GF-D8 (cell line): ENCODE measurements around the gene MAP4K3.
"Not testable (repeated sequence)": the region's sequence is repeated elsewhere in the genome, so short reads cannot be mapped to it uniquely, and the experiment has no call there.

Experiments
- DNase-seq: peaks from one replicate; lab custom pipeline; 2025; lab: John Stamatoyannopoulos, UW

Gene MAP4K3

GRCh38 chr2:39408351-39409136 lies 28.5 kb downstream of the MAP4K3 start:
- no peak for DNase-seq

- DNase-seq, result no peak
These were observed 29.4 kb downstream of the MAP4K3 start for GRCh38 chr2:39407516-39408296.

GRCh38 chr2:39405364-39405763 lies 31.7 kb downstream of the MAP4K3 start:
- DNase-seq, result no peak

DNA sequence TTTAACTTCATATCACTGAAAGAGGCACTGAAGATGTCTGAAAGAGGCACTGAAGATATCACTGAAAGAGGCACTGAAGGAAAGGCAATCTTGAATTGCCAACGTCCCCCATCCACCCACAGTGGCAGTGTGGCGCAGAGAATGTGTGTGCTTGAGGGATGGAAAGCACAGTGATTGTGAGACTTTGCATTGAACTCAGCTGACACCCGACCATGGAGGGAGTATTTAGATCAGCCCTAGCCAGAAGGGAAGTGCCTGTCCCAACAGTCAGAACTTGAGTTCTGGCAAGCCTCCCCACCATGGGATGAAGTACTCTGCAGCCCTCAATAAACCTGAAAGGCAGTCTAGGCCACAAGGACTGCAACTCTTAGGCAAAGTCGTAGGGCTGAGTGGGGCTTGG lies 33.8 kb downstream of the MAP4K3 start:
- DNase-seq, result no peak

GRCh38 chr2:39401319-39401718 lies 35.8 kb downstream of the MAP4K3 start:
- DNase-seq, result no peak

DNA sequence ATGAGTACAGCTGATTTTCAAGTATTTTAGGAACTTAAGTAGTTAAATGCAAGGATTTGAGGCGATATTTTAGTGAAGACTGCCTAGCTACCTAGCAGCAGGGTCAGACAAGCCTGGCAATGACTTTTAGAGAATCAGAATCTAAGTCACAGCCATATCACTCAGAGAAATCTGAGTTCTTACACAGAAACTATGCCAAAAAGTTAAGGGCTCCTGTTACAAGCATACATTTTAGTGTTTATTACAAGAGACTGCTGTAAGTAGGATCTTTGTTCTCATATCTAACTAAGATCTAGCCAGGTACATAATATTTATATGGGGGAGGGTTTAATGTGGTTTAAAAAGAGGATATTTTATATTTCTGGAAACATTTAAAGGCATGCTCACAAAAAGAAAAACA lies 37.5 kb downstream of the MAP4K3 start:
- no peak for DNase-seq

GRCh38 chr2:39395313-39395712 lies 41.8 kb downstream of the MAP4K3 start:
- DNase-seq, result no peak

GRCh38 chr2:39394516-39394961 lies 42.5 kb downstream of the MAP4K3 start:
- DNase-seq, result no peak

DNA sequence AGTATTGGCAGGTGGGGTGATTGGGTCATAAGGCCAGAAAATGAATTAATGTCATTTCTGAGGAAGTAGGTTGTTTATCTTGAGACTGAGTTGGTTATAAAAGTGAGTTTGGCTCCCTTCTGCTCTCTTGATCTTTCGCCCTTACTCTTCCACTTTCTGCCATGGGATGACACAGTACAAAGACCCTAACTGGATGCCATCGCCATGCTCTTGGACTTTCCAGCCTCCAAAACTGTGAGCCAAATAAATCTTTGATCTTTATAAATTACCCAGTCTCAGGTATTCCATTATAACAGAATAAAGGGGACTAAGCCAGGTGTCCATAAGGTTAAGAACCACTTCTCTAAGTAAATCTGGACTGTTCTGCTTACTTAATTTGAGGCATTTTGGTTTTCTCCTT lies 44.4 kb downstream of the MAP4K3 start:
- no peak for DNase-seq

- no peak for DNase-seq
These were observed 46.9 kb downstream of the MAP4K3 start for GRCh38 chr2:39390216-39390615.

- DNase-seq, result no peak
These were observed 51.0 kb downstream of the MAP4K3 start for GRCh38 chr2:39386064-39386463.

- no peak for DNase-seq
These were observed 51.9 kb downstream of the MAP4K3 start for GRCh38 chr2:39385172-39385571.

DNA sequence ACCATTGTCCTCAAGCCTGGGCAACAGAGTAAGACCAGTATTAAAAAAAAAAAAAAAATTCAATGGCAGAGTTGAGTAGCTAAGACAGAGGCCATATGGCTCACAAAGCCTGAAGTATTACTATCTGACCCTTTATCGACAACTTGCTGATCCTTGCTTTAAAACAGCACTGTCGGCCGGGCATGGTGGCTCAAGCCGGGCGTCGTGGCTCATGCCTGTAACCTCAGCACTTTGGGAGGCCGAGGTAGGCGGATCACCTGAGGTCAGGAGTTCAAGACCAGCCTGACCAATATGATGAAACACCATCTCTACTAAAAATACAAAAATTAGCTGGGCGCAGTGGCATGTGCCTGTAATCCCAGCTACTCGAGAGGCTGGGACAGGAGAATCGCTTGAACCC lies 53.0 kb downstream of the MAP4K3 start:
- not testable (repeated sequence) for DNase-seq

DNA sequence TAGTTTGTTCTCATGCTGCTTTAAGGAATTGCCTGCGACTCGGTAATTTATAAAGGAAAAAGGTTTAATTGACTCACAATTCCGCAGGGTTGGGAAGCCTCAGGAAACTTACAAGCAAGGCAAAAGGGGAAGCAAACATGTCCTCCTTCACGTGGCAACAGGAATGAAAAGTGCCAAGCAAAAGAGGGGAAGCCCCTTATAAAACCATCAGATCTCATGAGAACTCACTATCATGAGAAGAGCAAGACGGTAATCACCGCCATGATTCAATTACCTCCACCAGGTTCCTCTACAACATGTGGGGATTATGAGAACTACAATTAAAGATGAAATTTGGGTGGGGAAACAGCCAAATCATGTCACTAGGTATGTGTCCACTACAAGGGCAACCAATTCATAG lies 53.9 kb downstream of the MAP4K3 start:
- no peak for DNase-seq

GRCh38 chr2:39381653-39382052 lies 55.4 kb downstream of the MAP4K3 start:
- DNase-seq, result no peak

DNA sequence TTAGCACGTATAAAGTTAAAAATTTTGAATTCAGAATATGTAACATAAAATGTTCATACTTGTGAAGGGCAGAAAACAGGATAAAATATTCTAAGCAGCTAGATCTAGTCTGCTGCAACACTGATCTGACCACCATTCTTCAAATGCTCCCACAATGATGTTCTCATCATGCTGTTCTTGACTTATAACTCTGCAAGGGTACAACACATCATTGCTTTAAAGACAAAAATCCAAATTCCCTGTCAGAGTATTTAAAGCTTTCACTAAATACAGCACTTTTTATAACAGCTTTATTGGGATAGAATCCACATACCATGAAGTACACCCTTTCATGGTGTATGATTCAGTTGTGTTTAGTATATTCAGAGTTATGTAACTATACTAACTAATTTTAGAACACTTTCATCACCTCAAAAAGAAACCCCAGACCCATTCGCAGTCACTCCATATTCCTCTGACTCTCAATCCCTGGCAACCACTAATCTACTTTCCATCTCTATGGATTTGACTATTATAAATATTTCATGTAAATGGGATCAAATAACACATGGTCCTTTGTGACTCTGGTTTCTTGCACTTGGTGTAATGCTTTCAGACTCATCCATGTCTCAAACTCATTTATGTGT lies 56.4 kb downstream of the MAP4K3 start:
- DNase-seq, result no peak

GRCh38 chr2:39379643-39380524 lies 57.2 kb downstream of the MAP4K3 start:
- no peak for DNase-seq

DNA sequence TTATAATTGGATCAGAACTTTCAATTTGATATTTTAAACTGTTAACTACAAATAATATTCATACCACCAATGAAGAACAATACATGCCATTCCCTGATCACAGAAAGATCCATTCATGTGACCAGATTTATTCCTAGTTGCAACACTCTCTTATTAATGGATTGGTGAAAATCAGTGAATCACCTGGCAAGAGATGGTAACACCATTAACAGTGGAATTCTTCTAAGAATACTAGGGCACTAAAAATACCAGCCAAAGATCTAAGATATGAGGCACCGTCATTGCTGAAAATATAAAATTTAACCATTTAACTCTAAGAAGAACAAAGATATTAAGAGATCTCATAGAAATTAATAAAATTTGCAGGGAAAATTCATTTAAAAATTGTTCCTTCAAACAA lies 58.1 kb downstream of the MAP4K3 start:
- DNase-seq, result no peak

- DNase-seq, result peak; percentile 47
These were observed 59.7 kb downstream of the MAP4K3 start for GRCh38 chr2:39377226-39377939.

DNA sequence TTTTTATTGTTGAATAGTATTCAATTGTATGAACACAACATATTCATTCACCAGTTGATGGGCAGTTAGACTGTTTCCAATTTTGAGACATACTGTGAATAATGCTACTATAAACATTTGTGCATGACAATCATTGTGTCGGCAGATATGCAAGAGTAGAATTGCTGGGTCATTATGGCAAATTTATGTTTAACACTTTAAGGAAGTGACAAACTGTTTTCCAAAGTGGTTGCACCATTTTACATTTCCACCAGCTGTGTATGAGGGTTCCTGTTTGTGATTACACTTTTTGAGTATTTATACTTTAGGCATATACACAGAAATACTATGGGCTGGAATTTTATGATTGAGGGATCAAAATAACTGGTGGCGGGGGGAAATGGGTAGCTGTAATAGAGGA lies 61.2 kb downstream of the MAP4K3 start:
- DNase-seq, result peak; percentile 32

DNA sequence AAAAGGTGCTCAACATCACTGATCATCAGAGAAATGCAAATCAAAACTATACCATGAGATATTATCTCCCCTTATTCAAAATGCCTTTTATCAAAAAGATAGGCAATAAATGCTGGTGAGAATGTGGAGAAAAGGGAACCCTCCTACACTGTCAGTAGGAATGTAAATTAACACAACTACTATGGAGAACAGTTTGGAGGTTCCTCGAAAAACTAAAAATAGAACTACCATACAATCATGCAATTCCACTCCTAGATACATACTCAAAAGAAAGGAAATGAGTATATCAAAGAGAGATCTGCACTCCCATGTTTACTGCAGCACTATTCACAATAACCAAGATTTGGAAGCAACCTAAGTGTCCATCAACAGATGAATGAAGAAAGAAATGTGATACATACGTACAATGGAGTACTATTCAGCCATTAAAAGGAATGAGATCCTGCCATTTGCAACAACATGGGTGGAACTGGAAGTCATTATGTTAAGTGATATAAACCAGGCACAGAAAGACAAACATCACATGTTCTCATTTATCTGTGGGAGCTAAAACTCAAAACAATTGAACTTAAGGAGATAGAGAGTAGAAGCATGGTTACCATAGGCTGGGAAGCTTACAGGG lies 63.8 kb downstream of the MAP4K3 start:
- DNase-seq, result no peak
